AG09319 (cell line): ENCODE results near the gene FARP2.

Experiments
- DNase-seq: peaks from one replicate; pipeline ENCODE4 v3.0.0-alpha.2; 2010; ENCODE audit warnings: low read depth; ENCODE audit errors: extremely low read depth
- TF ChIP-seq, protein P1 (sequence below): IDR thresholded peaks from 2 replicates; pipeline ENCODE4 v1.5.1; 2011; ENCODE audit warnings: low read depth, mild to moderate bottlenecking, inconsistent platforms, low read length, moderate library complexity

The FARP2 gene

DNA sequence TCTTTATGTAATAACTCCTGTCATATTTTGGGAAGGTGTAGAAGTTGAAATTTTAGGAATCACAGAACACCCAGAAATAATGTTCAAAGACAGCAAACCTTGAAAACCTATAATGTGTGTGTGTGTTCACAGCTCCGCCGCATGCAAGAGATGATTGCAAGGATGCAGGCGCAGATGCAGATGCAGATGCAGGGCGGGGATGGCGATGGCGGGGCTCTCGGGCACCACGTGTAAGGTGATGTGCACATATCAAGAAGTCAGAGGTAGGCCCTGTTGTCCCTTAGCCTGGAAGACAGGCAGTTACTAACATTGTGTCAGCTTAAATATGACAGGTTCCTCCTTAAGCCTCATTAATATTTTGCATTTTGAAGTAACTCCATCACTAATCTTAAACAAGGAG, 6.1 kb upstream of the FARP2 start:
- no peak for DNase-seq
- TF ChIP-seq, protein P1, sequence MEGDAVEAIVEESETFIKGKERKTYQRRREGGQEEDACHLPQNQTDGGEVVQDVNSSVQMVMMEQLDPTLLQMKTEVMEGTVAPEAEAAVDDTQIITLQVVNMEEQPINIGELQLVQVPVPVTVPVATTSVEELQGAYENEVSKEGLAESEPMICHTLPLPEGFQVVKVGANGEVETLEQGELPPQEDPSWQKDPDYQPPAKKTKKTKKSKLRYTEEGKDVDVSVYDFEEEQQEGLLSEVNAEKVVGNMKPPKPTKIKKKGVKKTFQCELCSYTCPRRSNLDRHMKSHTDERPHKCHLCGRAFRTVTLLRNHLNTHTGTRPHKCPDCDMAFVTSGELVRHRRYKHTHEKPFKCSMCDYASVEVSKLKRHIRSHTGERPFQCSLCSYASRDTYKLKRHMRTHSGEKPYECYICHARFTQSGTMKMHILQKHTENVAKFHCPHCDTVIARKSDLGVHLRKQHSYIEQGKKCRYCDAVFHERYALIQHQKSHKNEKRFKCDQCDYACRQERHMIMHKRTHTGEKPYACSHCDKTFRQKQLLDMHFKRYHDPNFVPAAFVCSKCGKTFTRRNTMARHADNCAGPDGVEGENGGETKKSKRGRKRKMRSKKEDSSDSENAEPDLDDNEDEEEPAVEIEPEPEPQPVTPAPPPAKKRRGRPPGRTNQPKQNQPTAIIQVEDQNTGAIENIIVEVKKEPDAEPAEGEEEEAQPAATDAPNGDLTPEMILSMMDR: no peak

DNA sequence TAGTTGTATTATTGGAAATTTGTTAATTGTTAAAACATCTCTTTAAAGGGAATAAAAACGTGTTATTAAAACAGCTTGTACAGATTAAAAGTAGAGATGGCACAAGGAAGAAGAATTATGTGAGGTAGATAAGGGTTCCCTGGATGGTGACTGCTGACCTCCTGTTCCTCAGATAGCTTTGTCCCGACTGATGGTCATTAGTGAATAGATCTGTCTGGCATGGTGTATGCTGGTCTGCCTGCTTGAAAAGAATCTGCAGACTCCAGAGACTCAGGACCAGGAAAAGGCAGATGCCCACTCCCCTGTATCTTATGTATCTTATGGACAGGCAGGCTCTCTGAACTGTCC, 5.6 kb upstream of the FARP2 start:
- TF ChIP-seq, protein P1: no peak
- no peak for DNase-seq

DNA sequence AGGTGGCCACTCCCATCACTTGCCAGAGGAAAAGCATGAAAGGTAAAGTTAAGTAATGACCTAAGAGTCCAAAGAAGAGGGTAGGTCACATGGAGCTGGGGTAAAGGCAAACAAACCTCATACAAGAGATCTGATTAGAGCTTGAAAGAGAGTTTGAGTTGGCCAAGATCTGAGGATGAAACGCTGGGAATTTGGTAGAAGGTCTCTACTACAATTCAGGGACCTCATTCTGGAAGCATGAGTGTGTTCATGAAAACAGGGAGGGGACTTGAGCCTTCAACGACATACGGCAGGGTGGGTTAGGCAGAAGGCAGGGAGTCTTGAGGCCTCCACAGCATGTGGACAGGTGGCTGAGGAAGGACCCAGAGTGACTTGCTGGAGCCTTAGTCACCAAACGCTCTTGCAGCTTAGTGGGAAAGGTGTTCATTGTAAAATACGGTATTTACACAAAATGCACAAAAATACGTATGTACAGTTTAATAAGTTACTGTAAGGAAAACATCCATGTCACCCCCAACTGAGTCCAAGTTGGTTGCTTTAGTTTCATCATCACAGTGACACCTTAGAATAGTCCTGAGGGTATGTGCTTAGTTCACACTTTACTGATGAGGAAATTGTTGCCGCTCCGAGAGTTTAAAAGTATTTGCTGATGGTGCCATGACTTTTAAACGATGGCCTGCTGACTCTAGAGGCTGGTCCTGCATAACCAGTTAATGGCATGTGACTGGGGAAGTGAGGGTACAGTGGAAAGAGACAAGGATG, 5.0 kb upstream of the FARP2 start:
- DNase-seq: no peak
- TF ChIP-seq, protein P1: no peak

DNA sequence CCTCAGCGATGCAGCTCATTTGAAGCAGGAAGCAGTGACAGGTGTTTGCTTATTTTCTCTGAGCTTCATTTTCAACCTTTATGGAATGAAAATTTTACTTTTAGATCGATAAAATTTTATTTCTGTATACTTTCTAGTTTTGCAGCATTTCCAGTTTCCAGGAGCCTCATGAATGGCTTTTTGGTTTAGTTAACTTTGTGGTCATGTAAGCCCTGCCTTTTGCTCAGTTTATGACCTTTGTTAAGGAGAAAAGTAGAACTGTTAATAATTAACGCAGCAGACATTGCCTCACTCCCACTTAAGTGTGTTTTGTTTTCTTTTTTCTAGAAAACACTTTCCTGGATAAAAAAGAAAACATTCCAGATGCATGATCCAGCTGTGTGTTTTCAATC, 4.4 kb upstream of the FARP2 start:
- no peak for DNase-seq
- TF ChIP-seq, protein P1: no peak

DNA sequence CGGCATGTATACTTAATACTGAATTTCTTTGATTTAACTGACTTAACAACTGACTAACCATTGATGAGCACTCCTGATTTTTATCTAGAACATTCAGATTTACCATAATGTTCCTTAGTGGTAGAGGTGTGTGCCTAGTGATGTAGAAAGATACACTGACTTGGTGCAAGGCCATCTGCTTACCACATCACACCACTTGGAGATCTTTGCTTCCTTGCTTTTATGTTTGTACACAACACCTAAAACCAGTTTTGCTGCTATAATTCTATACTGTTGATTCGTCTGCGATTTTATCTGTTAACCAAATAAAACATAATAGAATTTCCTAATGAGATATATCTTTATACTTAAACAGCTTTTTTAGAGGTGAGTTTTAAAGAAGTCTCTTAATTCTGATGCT, 3.9 kb upstream of the FARP2 start:
- DNase-seq: no peak

DNA sequence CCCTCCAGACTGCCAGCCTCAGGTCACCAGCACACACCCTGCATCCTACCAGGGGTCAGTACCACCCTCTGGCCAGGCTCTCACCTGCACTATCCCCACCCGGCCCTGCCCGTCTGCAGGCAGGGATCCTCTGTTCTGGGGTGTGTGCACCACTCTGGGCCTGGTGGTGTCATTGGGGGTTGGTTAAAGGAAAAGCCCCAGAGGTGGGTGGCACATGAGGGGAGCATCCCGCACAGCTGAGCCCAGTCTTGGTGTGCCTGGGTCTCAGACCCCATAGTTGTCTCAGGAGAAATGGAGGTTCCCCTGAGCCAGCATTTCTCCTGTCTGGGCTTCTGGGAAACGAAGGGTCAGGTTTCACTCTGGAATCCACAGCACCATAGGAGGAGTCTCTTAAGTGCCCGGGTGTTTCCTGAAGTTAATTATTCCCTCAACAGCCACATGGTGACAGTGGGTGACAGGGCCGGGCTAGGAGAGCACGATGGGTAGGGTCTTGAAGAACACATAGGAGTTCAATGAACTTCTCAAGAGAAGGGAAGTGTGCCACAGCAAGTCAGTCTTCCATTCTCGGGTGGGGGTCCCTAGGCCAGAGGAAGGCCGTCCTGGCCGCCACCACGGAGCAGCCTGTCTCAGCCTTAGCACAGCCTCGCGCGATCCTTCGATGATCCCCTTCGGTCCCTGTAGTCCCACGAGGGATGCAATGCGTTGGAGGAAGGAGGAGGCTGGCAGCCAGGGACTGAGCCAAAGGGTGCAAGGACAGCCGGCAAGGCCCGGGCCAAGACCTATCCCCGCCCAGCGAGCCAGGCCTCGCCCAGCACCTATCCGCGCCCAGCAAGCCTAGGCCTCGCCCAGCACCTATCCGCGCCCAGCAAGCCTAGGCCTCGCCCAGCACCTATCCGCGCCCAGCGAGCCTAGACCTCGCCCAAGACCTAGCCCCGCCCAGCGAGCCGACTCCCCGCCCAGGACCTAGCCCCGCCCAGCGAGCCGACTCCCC, 1.1 kb upstream of the FARP2 start:
- DNase-seq: no peak
- TF ChIP-seq, protein P1: no peak; the same call in none of the 2 replicates

More for the DNA sequence above, 3.9 kb upstream of the FARP2 start:
- TF ChIP-seq, protein P1: no peak

DNA sequence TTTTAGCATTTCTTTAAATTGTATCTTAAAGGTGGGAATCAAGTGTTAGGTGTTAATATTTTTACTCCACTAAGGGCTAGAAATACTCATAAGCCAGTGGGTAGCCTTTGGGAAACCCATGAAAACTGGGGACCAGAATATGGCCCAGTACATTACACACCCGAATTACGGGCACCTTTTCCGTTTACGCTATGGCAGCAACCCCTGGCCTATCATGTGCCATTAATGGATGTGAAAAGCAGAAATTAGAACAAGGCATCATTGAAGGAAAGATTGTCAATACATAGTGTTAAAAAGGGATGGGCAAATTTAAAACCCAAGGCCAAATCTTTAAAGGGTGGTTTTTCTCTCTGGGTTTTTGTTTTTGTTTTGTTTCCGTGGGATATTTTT, 781 bp downstream of the FARP2 start:
- no peak for DNase-seq
- TF ChIP-seq, protein P1: no peak
